ENCODE data around the gene NSMF.

GRCh38 chr9:137441935-137442321 is 17.2 kb downstream of the NSMF start:
- TF ChIP-seq CTCF (conservative IDR thresholded peaks at IDR 0.05; ENCODE audit: low read length) (no peak), EZH2phosphoT487 (IDR thresholded peaks at IDR 0.05; ENCODE audit: borderline replicate concordance) (no peak)
